H1 (cell line): ENCODE data around the gene UTP15. TPM values are rescaled to one million over a fixed set of nuclear protein-coding genes. Genes with fewer than 3 reads are reported as not detected.

ENCODE experiments used
- CTCF ChIA-PET: fragments of 300-600 bp; sonication (Branson Sonifier 250); formaldehyde crosslinking; loops from one replicate; lab custom pipeline; 2021; ENCODE audit not compliant: partially characterized antibody; lab: Charles Lee
- POLR2A ChIA-PET: fragments of 300-600 bp; sonication (Branson Sonifier 250); formaldehyde crosslinking; loops from one replicate; lab custom pipeline; 2021; ENCODE audit warnings: inconsistent platforms; ENCODE audit not compliant: partially characterized antibody; lab: Charles Lee
- DNase-seq, 2 experiments: peaks; one replicate each; pipeline versions ENCODE4 v3.0.0 to v3.0.0-alpha.2; 2010 to 2022; ENCODE audit warnings: low spot score in 2 of 2, low read depth in 1 of 2, mixed read lengths in 1 of 2
- FAIRE-seq: peaks from 2 replicates; lab custom pipeline; 2011; peaks lifted over from hg19 to GRCh38; lab: Jason Lieb, UNC
- H2AFZ ChIP-seq: 2 replicates; pipeline ENCODE4 v1.8.1; 2012; ENCODE audit warnings: low read length, inconsistent platforms
- H2AK5ac ChIP-seq: 2 replicates; pipeline ENCODE4 v1.6.1; 2013; ENCODE audit warnings: low read depth, low read length
- H2BK120ac ChIP-seq: replicated peaks from 2 replicates; pipeline ENCODE3; 2013; ENCODE audit warnings: low read depth, low read length, inconsistent platforms
- H2BK12ac ChIP-seq: 2 replicates; pipeline ENCODE4 v1.6.1; 2013; ENCODE audit warnings: low read depth, low read length
- H2BK15ac ChIP-seq: 2 replicates; pipeline ENCODE4 v1.6.1; 2013; ENCODE audit warnings: low read length
- H2BK20ac ChIP-seq: 2 replicates; pipeline ENCODE4 v1.6.1; 2013; ENCODE audit warnings: low read length
- H2BK5ac ChIP-seq: 2 replicates; pipeline ENCODE4 v1.6.1; 2013; ENCODE audit warnings: low read depth, low read length
- H3K14ac ChIP-seq: 2 replicates; pipeline ENCODE4 v1.6.1; 2013; ENCODE audit warnings: inconsistent platforms; ENCODE audit not compliant: insufficient read length
- H3K18ac ChIP-seq: 2 replicates; pipeline ENCODE4 v1.6.1; 2013; ENCODE audit warnings: low read length; ENCODE audit errors: extremely low read depth
- H3K23ac ChIP-seq: 2 replicates; pipeline ENCODE4 v1.6.1; 2013; ENCODE audit warnings: inconsistent platforms; ENCODE audit not compliant: insufficient read length
- H3K23me2 ChIP-seq: 2 replicates; pipeline ENCODE4 v1.6.1; 2013; ENCODE audit warnings: low read depth, low read length
- H3K27ac ChIP-seq: 2 replicates; pipeline ENCODE4 v1.6.1; 2011; ENCODE audit warnings: low read depth, low read length, inconsistent platforms
- H3K27me3 ChIP-seq, 4 experiments: replicated peaks in 1 of 4; 1 replicate in 1 of 4; 2 replicates in 3 of 4; pipeline versions ENCODE4 v1.6.1 to v1.8.1; 2011 to 2013; ENCODE audit warnings: low read length in 3 of 4, mild to moderate bottlenecking in 3 of 4, inconsistent platforms in 2 of 4, mixed read lengths in 2 of 4, moderate library complexity in 1 of 4; ENCODE audit not compliant: control insufficient read depth in 3 of 4, insufficient read depth in 3 of 4; ENCODE audit errors: extremely low read depth in 1 of 4
- H3K36me3 ChIP-seq, 4 experiments: 2 replicates each; pipeline versions ENCODE4 v1.6.1 to v1.8.1; 2011 to 2013; ENCODE audit warnings: mild to moderate bottlenecking in 4 of 4, low read length in 3 of 4, moderate library complexity in 2 of 4, control low read depth in 1 of 4, inconsistent platforms in 1 of 4; ENCODE audit not compliant: insufficient read depth in 4 of 4, control insufficient read depth in 2 of 4
- H3K4ac ChIP-seq: replicated peaks from 2 replicates; pipeline ENCODE3; 2013; ENCODE audit warnings: low read length, low read depth, mixed read lengths, inconsistent platforms; ENCODE audit not compliant: insufficient read length
- H3K4me1 ChIP-seq, 4 experiments: replicated peaks in 1 of 4; 1 replicate in 1 of 4; 2 replicates in 3 of 4; pipeline versions ENCODE4 v1.6.1 to v1.8.1; 2011 to 2013; ENCODE audit warnings: low read length in 3 of 4, inconsistent platforms in 2 of 4, mixed read lengths in 1 of 4; ENCODE audit not compliant: insufficient read depth in 4 of 4, control insufficient read depth in 3 of 4
- H3K4me2 ChIP-seq, 2 experiments: 2 replicates each; pipeline versions ENCODE4 v1.6.1 to v1.8.1; 2011 to 2013; ENCODE audit warnings: low read depth in 2 of 2, low read length in 2 of 2, control low read depth in 1 of 2, inconsistent platforms in 1 of 2, mild to moderate bottlenecking in 1 of 2; ENCODE audit not compliant: insufficient read depth in 1 of 2
- H3K4me3 ChIP-seq, 4 experiments: fragments of 200-600, 300-600 bp in 1 of 4; sonication (generic), shearing (Covaris generic), sonication (Bioruptor Twin) in 1 of 4; 2 replicates each; pipeline versions ENCODE4 v1.5.1 to v1.8.1; 2011 to 2016; ENCODE audit warnings: low read length in 4 of 4, low read depth in 3 of 4, control low read depth in 2 of 4, inconsistent platforms in 2 of 4, mild to moderate bottlenecking in 2 of 4, mixed read lengths in 1 of 4, moderate library complexity in 1 of 4; ENCODE audit not compliant: insufficient read depth in 2 of 4; ENCODE audit errors: extremely low read depth in 1 of 4
- H3K56ac ChIP-seq: replicated peaks from 2 replicates; pipeline ENCODE3; 2013; ENCODE audit warnings: low read depth, mild to moderate bottlenecking, mixed read lengths, low read length, inconsistent platforms; ENCODE audit not compliant: insufficient read length
- H3K79me1 ChIP-seq: 2 replicates; pipeline ENCODE4 v1.6.1; 2013; ENCODE audit warnings: low read depth, low read length, control low read depth
- H3K79me2 ChIP-seq, 2 experiments: 2 replicates each; pipeline versions ENCODE4 v1.6.1 to v1.8.1; 2012 to 2013; ENCODE audit warnings: low read length in 2 of 2, mild to moderate bottlenecking in 2 of 2, inconsistent platforms in 1 of 2; ENCODE audit not compliant: insufficient read depth in 2 of 2, control insufficient read depth in 1 of 2
- H3K9ac ChIP-seq, 4 experiments: replicated peaks in 1 of 4; 1 replicate in 1 of 4; 2 replicates in 3 of 4; pipeline versions ENCODE4 v1.6.1 to v1.8.1; 2011 to 2013; ENCODE audit warnings: low read depth in 3 of 4, low read length in 3 of 4, control low read depth in 2 of 4, mild to moderate bottlenecking in 2 of 4, moderate library complexity in 2 of 4, inconsistent platforms in 1 of 4; ENCODE audit errors: extremely low read depth in 1 of 4
- H3K9me3 ChIP-seq, 2 experiments: 2 replicates each; pipeline versions ENCODE4 v1.6.1 to v1.8.1; 2012 to 2013; ENCODE audit warnings: mild to moderate bottlenecking in 2 of 2, moderate library complexity in 2 of 2, control low read depth in 1 of 2, inconsistent platforms in 1 of 2, low read depth in 1 of 2, low read length in 1 of 2, mixed read lengths in 1 of 2; ENCODE audit not compliant: insufficient read depth in 2 of 2
- H4K20me1 ChIP-seq, 2 experiments: replicated peaks in 1 of 2; 2 replicates each; pipeline versions ENCODE3 to v1.8.1; 2011 to 2013; ENCODE audit warnings: inconsistent platforms in 2 of 2, low read length in 2 of 2, mild to moderate bottlenecking in 1 of 2; ENCODE audit not compliant: insufficient read depth in 2 of 2, control insufficient read depth in 1 of 2
- H4K5ac ChIP-seq: 2 replicates; pipeline ENCODE4 v1.6.1; 2013; ENCODE audit warnings: low read length, low read depth, mixed read lengths, inconsistent platforms; ENCODE audit not compliant: insufficient read length
- H4K8ac ChIP-seq: 2 replicates; pipeline ENCODE4 v1.8.0; 2013; ENCODE audit warnings: mild to moderate bottlenecking, moderate library complexity, low read length, inconsistent platforms; ENCODE audit not compliant: insufficient read depth; ENCODE audit errors: extremely low read depth
- H4K91ac ChIP-seq: replicated peaks from 2 replicates; pipeline ENCODE3; 2013; ENCODE audit warnings: low read length, mixed read lengths, inconsistent platforms; ENCODE audit not compliant: insufficient read length
- BACH1 ChIP-seq: IDR thresholded peaks from 2 replicates; pipeline ENCODE4 v1.6.1; 2012; ENCODE audit warnings: low read length, improper control_type of control experiment
- BCL11A ChIP-seq, 2 experiments: IDR thresholded peaks; one replicate each; pipeline ENCODE4 v1.6.1; 2011; ENCODE audit warnings: low read depth in 2 of 2, low read length in 2 of 2, mild to moderate bottlenecking in 2 of 2
- BRCA1 ChIP-seq: IDR thresholded peaks from 2 replicates; pipeline ENCODE4 v1.6.1; 2012; ENCODE audit warnings: low read depth, low read length, improper control_type of control experiment
- CBX5 ChIP-seq: fragments of 300-800, 300-1000 bp; sonication (generic); IDR thresholded peaks from 2 replicates; pipeline ENCODE4 v1.7.1; 2016; ENCODE audit warnings: antibody characterized with exemption, low read length, low read depth
- EP300 ChIP-seq, 2 experiments: IDR thresholded peaks; 1 replicate in 1 of 2; 2 replicates in 1 of 2; pipeline ENCODE4 v1.6.1; 2011 to 2012; ENCODE audit warnings: low read depth in 2 of 2, low read length in 2 of 2, mild to moderate bottlenecking in 2 of 2, borderline replicate concordance in 1 of 2, inconsistent platforms in 1 of 2, moderate library complexity in 1 of 2
- MAFK ChIP-seq: IDR thresholded peaks from 2 replicates; pipeline ENCODE4 v1.6.1; 2012; ENCODE audit warnings: low read depth, mild to moderate bottlenecking, improper control_type of control experiment, low read length
- POLR2AphosphoS5 ChIP-seq: IDR thresholded peaks from 2 replicates; pipeline ENCODE4 v1.6.1; 2011; ENCODE audit warnings: low read depth, low read length
- SAP30 ChIP-seq: fragments of 300-600 bp; sonication (generic); IDR thresholded peaks from 2 replicates; pipeline ENCODE4 v1.7.1; 2012; ENCODE audit warnings: low read length, moderate library complexity, mild to moderate bottlenecking, inconsistent platforms; ENCODE audit not compliant: insufficient read depth, insufficient replicate concordance
- WGBS, 2 experiments: shearing (Covaris generic) in 1 of 2; methylation state at CpG; one replicate each; pipeline versions ENCODE4 v1.1.6 to v1.1.7; 2013 to 2015; ENCODE audit warnings: low lambda C conversion rate in 2 of 2, mixed read lengths in 2 of 2, inconsistent platforms in 1 of 2, low coverage in 1 of 2, missing lambda C conversion rate in 1 of 2; ENCODE audit not compliant: insufficient replicate concordance in 2 of 2, insufficient coverage in 1 of 2, insufficient read length in 1 of 2; ENCODE audit errors: extremely low coverage in 1 of 2, missing lambda C conversion rate in 1 of 2; 5-methylcytosine and 5-hydroxymethylcytosine counted together
- polyA plus RNA-seq, 7 experiments: library from polyadenylated mRNA; depleted of rRNA in 3 of 7; stranded (reverse) in 5 of 7; unstranded in 2 of 7; fragments of >200 nt in 5 of 7; fragments of 200-250 nt in 2 of 7; gene quantifications; 1 replicate in 5 of 7; 2 replicates in 1 of 7; 4 replicates in 1 of 7; pipeline versions ENCODE4 v1.2.1 to v1.2.3, GENCODE V29; 2011 to 2013; ENCODE audit warnings: missing spikeins in 2 of 7, mixed read lengths in 2 of 7
- total RNA-seq: library from RNA; stranded (reverse); fragmentation: NEBNext Ultra II Directional; extraction: Animal tissue kit (Norgen Biotek cat#: 25700); gene quantifications from 2 replicates; pipeline ENCODE4 v1.2.1, GENCODE V29; 2021
- TF ChIP-seq, protein P1 (sequence below): IDR thresholded peaks from 2 replicates; pipeline ENCODE4 v1.6.1; 2012; ENCODE audit warnings: low read length, inconsistent platforms
- TF ChIP-seq, protein P2 (sequence below): IDR thresholded peaks from 2 replicates; pipeline ENCODE4 v1.6.1; 2012; ENCODE audit warnings: inconsistent platforms

The UTP15 gene
- total and polyA plus RNA-seq, 2 of the 8 experiments (the other 6 are each of a cell fraction or from before 2014, with no cell fraction given), result 14.3 to 33.6 TPM

DNA sequence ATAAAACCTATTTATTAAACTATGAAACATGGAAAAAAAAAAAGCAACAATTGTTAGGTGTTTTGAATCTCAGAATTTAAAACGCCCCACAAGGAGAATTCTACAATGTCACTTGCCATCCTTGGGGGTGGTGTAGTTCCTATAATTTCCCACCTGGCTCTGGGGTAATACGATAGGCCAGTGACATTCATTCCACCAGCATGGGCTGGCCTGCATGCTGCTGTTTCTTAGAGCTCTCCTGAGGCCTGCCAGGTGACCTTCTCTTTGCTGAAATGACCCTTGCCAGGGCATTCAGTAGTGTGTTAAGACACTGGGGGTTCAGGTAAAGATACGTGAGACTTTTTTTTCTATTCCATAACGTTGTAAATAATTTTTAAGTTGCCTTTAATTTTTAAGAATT, 50.4 kb downstream of the UTP15 start:
- CTCF ChIA-PET, result interaction anchor here (1.1 to 1.8 kb wide), 3 partner anchors 19 to 177 kb away, joined by 3 to 7 read pairs (median 4); no protein-coding TSS in a partner anchor
- TF ChIP-seq POLR2AphosphoS5 (no peak), CBX5 (no peak), EP300 (IDR thresholded peaks at IDR 0.05; ENCODE audit: borderline replicate concordance in 1 of 2, low read depth in 2 of 2, low read length in 2 of 2) (no peak), BACH1 (no peak), MAFK (no peak), BRCA1 (no peak), BCL11A (IDR thresholded peaks at IDR 0.05; ENCODE audit: low read depth in 2 of 2, low read length in 2 of 2) (no peak), SAP30 (no peak)
- TF ChIP-seq, protein P1, sequence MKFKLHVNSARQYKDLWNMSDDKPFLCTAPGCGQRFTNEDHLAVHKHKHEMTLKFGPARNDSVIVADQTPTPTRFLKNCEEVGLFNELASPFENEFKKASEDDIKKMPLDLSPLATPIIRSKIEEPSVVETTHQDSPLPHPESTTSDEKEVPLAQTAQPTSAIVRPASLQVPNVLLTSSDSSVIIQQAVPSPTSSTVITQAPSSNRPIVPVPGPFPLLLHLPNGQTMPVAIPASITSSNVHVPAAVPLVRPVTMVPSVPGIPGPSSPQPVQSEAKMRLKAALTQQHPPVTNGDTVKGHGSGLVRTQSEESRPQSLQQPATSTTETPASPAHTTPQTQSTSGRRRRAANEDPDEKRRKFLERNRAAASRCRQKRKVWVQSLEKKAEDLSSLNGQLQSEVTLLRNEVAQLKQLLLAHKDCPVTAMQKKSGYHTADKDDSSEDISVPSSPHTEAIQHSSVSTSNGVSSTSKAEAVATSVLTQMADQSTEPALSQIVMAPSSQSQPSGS, result no peak
- TF ChIP-seq, protein P2, sequence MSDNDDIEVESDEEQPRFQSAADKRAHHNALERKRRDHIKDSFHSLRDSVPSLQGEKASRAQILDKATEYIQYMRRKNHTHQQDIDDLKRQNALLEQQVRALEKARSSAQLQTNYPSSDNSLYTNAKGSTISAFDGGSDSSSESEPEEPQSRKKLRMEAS, result no peak

More for the DNA sequence above, 50.4 kb downstream of the UTP15 start:
- Histone ChIP-seq H3K27me3 (no peaks in the 10 kb centered on the region), H4K20me1 (no peaks in the 10 kb centered on the region), H2AK5ac (no peak overlapping the region), H3K23me2 (no peaks in the 10 kb centered on the region), H3K4me3 (no peak overlapping the region), H3K9ac (no peak overlapping the region), H3K14ac (no peak overlapping the region), H3K18ac (no peak overlapping the region), H2BK15ac (no peak overlapping the region), H2BK12ac (no peak overlapping the region), H3K79me2 (no peaks in the 10 kb centered on the region), H3K9me3 (no peaks in the 10 kb centered on the region), H3K4me1 (0 out of 7 replicates have a peak, but pooled peaks cover 0 to 3% (median 0%) of the 10 kb centered on the region in 4 experiments), H2AFZ (no peak overlapping the region), H3K4ac (no peak overlapping the region), H3K36me3 (no peaks in the 10 kb centered on the region), H2BK20ac (no peak overlapping the region), H3K23ac (no peak overlapping the region), H3K56ac (no peak overlapping the region), H4K5ac (no peak overlapping the region), H3K79me1 (no peaks in the 10 kb centered on the region), H2BK120ac (no peak overlapping the region), H4K8ac (no peak overlapping the region), H3K27ac (no peak overlapping the region), H2BK5ac (no peak overlapping the region), H4K91ac (no peak overlapping the region), H3K4me2 (no peak overlapping the region)
- POLR2A ChIA-PET, result no interaction called here
- FAIRE-seq, result no peak
- WGBS, 2 experiments, result 79% methylated on average over 4 of the region's 4 CpGs; no CpG with 5 or more reads in 1 of the 2 experiments
- no peak for DNase-seq
